GM19452 (cell line): ENCODE data around the gene FUT9.

Experiments
- ATAC-seq: cut with Tn5 transposase; IDR thresholded peaks from one replicate; pipeline ENCODE4 v1.9.1; 2021; ENCODE audit not compliant: unreplicated experiment

The FUT9 gene

DNA sequence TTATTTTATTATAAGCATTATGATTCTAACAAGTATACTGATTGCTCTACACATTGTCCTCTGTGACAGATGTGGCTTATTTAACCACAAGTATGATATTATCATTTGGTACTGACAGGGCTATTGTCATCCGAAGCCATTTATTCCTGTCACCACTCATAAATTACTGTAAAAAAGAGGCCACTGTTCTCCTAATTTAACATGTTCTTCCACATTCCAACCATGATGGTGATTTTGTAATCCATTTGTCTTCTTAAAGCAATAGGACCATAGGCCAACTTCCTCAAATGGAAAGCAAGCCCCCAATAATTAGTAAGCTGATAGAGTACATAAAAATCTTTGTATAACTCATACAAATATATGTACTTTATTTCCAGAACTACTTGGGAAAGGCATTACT is 50.6 kb downstream of the FUT9 start:
- no peak for ATAC-seq

DNA sequence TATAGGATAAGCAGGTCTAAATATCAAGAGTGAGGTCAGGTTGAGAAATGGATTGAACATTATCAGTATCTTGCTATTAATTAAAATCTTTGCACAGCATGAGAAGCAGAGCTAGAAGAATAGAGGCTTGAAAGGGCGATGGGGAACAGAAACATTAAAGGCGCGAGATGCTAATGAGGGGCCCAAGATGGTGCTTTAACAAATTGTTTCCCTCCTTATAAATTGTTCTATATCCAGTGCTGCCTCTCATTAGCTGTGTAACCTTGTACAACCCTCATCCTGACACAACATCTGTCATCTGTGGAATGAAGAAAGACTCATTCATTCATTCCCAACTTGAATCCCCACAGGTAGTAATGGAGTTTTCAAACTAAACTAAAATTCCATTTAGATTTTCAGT is 57.8 kb downstream of the FUT9 start:
- no peak for ATAC-seq

DNA sequence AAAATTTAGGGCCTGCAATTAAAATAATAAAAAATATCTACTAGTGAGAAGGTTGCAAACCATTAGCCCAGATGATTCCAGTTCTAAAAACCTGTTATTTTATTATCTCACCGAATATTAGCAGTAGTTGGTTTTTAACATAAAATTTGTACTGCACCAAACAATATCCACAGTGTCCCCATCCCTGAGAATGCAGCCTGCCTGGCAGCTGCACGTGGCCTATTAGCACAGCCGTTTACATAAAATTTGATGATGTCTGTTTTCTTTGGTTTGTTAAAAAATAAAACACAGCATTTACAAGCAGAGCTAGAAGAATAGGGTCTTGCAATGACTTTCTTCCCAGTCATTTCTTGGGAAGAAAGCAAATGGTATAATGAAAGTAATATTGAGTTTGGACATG is 58.2 kb downstream of the FUT9 start:
- ATAC-seq: no peak

DNA sequence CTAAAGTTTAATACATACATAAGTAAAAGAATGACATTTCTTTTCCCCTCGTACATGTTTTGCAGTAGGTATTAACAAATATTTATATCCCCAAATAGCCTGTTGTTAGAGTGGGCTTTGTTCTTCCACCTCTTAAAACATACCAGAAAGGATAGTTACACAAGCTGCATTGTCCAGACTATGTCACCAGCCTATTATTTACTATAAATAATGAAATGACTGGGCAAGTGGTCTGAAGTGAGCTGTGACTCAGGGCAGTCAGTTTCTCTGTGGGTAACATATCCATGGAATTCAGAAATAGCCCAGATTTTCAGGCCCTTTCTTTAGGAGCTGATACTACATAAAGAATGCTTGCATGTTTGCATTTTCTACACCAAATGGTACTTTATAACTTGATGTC is 60.1 kb downstream of the FUT9 start:
- ATAC-seq: no peak

DNA sequence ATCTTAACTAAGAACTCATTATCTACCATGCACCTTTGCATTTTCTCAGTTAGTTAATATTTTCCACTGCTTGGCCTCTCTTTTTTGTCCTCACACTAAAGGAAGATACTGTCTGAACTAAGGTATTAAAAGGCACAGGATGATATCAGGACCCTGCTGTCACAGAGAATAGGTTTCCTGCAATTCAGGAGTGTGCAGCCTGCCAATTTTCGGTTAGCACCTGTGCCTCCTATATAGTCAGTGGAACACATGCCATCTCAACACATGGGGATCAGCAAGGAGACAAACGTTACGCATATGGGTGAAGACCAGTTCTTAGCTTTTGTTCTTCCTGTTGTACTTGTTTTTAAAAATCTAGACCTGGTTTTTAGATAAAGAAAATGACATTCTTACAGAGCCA is 71.0 kb downstream of the FUT9 start:
- no peak for ATAC-seq

DNA sequence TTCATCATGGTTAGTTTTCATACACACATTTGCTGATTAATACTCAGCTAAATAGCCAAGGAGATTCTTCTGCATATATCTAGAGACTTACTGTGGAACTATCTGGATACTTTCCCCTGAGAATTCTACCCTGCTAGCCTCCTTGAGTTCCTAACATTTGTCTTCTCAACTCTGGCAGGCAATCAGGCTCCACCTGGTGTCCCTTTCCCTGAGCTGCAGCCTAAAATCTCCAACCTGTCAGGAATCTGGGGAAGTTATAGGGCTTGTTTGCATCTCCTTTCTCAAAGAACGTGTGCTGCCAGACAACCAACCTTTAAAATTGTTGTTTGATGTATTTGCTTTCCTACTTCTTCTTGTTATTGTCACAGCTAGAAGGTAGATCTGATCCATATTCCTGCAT is 73.4 kb downstream of the FUT9 start:
- no peak for ATAC-seq

DNA sequence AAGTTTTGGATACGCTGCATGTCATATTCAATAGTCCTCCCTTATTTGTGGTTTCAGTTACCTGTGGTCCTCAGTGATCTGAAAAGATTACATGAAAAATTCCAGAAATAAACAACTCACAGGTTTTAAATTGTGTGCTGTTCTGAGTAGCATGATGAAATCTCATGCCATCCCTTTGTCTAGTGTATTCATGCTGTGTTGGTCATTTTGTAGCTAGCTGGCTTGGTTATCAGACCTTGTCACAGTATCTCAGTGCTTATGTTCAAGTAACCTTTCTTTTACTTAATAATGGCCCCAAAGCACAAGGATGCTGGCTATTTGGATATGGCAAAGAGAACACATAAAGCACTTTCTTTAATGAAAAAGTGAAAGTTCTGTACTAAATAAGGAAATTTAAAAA is 78.3 kb downstream of the FUT9 start:
- no peak for ATAC-seq

DNA sequence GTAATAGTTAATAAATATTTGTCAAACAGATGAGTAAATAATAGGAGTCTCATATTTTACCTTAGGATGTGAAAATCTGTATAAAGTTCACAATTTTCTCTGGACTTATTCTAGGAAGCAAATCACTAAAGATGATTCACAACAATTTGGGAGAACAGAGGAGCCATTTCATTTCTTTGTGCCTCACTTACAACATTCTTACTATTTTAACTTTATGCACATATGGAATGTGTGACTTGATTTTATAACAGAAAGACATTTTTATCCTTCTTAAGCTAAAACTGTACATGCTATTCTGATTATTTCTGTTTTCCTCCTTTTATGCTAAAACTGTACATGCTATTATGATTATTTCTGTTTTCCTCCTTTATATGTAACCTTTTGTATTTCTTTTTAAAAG is 83.3 kb downstream of the FUT9 start:
- no peak for ATAC-seq

DNA sequence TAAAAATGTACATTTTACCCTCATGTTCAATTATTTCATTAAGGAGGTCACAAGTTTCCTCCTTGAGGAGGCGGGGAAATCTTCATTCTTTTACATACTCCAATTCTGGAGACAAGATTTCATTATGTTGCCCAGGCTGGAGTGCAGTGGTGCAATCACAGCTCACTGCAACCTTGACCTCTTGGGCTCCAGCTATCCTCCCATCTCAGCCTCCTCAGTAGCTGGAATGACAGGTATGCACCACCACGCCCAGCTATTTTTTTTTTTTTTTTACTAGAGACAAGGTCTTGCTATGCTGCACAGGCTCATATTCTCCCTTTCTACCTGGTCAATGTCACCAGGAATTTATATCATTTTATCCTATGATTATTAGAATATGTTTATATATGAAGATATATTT is 85.8 kb downstream of the FUT9 start:
- no peak for ATAC-seq

DNA sequence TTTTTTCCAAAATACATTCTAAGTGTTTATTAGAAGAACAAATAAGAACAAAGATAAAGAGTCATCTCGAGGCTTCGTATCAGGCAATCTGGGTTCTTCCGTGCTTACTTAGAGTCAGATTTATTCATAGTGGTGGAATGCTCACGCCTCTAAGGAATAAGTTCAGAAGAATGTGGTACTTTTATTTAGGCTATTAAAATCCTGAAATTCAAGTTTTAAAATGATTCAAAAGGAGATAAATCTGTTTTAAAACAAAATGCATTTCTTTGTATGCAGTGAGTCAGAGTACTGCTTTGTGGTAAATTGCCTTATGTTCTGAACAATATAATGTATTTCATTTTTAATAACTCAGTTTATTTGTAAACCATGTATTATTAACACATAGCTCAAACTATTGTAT is 89.1 kb downstream of the FUT9 start:
- no peak for ATAC-seq

DNA sequence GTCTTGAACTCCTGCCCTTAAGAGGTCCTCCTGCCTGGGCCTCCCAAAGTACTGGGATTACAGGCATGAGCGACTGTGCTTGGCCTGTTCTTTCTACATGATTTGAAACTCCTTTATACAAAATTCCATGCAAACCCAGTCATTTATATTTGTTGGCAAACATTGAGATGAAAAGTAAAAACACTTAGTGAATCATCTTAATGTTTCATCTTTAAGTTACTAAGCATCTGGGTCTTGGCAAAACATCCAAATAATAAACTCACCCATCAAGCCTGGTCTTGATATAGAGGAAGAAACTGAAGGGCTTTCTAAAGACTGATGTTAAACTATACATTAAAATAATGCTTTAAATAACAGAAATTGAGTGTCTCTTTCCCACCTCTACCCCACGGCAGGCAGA is 95.1 kb downstream of the FUT9 start:
- ATAC-seq: no peak

DNA sequence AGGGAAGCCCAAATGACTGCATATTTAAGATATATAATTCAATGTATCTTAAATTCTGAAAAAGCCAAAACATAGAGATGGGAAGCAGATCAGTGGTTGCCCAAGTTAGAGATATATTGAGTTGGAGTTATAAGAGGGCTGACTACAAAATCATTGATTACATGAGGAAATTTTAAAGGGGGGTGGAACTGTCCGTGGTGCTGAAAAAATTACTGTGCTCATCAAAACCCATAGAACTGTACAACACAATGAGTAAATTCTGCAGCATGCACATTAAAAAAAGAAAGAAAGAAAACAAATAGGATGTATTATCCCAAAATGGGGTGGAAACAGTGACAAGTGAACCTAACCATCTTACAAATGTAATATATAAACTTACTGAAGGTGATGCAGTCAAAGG is 100.9 kb downstream of the FUT9 start:
- ATAC-seq: no peak

DNA sequence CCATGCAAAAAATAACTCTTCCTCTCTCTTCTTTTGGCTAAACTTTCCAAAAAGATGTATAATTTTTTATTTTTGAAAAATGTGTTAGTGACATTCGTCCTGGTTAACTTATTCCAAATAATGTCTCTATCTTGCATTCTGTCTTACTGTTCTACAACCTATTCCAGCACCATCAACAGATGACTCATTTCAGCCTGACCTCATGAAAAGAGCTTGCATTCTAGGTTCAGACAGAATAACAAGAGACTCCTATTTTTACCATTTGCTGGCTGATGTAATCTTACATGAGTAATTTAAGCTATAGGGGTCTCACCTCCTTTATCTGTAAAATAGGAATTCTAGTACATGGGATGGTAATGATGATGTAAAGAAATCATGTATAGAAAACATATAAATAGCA is 109.0 kb downstream of the FUT9 start:
- no peak for ATAC-seq

DNA sequence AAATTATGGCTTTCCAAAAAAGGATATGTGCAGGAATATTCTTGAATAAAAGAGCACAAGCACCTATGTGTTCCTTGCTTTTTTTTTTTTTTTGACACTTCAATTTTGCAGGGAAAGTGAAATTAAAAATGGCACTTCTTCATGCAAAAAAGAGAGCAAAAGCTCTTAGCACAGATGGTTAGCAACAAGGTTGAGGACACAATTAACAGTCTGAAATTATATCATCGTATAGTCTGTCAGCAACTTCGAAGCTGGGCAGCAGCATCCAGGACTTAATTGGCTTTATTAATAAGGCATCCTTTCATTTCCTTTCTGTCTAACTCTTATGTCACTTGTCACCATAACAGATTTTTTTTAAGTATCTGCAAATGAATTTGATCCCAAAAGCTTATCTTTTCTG is 122.6 kb downstream of the FUT9 start:
- no peak for ATAC-seq

DNA sequence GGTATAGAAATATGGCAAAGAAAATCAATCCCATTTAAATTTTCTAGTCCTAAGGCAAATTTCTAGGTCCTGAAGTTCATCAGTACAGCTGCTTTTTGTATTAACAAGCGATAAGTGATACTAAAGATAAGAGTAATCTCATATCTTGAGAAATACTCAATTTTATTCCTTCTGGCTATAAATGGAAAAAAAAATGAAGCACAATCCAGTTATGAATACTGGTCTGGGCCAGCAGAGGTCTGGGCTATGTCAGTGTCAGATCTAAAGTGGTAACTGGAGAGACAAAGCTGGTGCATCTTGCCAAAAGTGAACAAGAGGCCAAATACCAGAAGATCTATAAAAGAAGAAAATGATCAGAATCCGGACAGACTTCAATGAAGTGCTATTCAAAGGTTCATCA is 126.4 kb downstream of the FUT9 start:
- no peak for ATAC-seq

DNA sequence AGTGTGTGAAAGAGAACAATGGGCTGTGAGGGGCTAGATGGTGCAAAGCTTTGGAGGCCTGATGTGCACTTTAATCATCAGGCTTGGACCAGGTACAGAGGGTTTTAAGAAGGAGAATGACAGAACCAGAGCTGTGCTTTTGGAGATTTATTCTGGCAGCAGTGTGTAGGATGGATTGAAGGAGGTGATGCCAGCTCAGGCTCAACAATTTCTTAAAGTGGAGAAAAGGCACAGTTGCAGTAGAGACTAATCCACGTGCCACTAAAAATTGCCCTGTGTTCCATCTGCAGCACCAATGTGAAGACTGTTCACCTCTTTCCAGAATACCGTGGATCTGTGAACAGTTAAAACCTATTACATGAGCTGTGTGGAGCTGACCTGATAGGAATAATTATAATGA is 134.7 kb downstream of the FUT9 start:
- no peak for ATAC-seq

DNA sequence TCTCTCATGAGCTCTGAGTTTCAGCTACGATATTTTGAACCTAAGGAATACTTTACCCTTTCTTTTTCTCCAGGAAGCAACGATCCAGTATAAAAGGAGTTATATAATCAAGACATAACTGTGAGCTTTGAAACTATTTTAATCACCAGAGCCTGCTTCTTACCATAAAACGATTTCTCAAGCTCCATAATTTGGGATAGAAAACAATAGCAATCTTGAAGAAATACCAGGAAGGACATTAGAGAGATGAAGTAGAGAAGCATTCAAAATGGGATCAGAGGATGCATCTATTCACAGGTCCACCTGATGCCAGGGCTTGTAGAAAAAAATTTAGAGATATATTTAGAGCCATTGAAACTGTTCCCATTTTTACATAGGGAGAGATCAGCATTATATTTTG is 135.9 kb downstream of the FUT9 start:
- no peak for ATAC-seq

DNA sequence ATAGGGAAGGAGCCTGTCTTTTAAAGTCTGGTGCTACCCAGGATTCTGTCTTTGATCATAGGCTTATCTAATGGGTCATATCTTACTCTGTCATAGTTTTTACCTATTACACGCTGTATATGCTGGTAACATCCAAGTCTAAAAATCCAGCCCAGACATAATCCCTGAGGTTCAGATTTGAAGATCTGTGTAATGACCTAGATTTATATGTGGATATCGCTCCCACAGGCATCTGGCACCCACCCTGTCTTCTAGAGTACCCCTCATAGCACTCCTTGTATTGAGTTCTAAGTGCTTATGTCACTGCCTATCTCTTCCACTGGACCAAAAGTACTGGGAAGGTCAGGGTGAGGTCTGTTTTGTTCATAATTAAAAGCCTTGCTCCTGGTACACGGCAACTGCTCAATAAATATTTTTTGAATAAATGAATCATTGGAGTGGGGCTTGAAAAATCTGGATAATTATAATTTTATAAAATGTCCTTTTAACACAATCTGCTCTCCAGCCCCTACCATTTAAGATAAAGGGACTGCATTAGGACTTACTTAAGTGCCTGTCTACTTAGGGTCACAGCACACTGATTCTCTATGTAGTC is 136.4 kb downstream of the FUT9 start:
- no peak for ATAC-seq

DNA sequence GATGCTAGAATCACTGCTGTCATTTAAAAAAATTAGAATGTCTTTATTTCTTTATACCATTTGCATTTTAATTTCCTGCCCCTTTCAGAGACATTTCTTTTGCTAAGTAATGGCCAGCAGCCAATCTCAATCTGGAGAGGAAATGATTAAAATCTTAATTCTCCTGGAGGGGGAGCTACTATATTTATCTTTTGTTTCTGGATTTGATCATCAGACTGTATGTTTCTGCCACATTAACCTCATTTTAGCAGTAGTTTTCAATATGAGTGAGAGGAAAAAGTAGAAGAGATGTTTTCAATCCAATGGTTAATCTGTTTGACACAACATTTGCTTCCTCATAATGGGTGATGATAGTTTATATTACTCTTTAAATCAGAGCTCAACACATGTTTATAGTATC is 138.0 kb downstream of the FUT9 start:
- ATAC-seq: no peak

DNA sequence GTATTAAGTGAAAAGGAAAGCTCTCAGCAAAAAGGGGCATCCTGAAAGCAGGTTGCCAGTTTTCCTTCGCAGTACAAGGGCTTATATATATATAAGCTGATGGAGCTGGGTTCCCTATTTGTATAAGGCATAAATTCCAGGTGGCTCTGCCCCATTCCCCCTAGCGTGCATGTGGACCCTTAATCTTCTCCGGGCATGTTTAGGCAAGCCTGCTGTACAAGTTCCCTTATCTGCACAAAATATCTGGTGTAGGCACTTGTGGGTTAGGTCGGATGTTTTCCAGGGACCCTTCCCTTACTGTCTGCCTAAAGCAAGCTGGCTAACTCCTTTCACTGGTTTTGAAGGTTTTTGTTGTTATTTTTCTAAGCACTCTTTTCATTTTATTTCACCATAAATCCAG is 140.7 kb downstream of the FUT9 start:
- no peak for ATAC-seq

DNA sequence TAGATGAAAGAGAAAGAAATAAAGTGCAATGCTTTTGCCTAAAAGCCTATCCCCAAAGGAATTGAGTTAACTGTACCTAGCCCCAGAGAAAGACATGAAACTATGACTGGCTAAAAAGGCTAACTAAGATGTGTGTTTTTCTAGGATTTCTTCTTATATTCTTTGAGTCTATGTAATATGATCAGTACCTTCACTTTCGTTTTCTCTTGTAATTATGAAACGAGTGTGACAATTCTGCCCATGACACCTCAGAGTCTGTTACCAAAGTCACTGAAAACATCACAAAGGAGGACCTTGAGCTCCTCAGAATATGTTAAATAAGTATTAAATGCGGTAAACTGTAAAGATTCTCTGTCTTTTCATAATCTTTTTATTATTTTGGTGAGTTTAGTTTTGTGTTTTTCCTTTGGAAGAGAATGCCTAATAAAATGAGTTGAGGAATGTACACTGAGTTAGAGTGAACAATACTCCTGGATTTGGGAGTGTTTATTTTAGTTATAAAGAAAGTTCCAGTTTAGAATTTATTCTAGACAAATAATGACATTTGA is 141.3 kb downstream of the FUT9 start:
- peak; percentile 90 for ATAC-seq

DNA sequence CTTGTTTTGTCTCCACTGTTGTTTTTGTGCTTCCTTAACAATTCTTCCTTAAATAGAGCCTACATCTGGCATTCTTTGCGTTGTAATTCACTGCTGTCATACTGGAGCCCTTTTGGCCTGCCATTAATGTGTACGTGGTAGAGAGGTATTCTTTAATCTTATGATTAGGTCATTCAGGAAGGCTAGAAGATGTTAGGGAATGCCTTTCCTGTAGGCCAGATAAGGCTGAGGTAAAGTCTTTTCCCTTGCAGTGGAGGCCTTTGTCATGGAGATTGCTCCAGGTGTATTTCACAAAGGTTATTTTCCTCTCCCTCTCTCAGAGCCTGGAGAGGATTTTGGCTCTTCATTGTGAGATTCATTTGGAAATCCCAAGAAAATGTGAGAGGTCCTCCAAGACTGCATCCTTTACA is 146.9 kb downstream of the FUT9 start:
- no peak for ATAC-seq

DNA sequence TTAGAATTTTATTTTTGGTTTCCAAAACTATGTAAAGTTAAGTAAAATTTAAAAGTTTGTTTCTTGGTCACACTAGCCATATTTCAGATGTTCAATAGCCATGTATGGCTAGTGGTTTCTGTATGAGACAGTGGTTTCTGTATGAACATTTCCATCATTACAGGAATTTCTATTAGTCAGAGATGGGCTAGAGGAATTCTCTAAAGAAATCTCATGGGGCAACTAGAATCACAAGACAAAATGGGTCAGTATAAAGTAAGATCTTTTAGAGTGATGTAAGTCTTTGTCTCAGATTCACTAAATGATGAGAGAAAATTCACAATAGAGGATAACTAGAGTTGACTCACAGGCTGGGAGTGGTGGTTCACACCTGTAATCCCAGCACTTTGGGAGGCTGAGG is 149.0 kb downstream of the FUT9 start:
- ATAC-seq: no peak

DNA sequence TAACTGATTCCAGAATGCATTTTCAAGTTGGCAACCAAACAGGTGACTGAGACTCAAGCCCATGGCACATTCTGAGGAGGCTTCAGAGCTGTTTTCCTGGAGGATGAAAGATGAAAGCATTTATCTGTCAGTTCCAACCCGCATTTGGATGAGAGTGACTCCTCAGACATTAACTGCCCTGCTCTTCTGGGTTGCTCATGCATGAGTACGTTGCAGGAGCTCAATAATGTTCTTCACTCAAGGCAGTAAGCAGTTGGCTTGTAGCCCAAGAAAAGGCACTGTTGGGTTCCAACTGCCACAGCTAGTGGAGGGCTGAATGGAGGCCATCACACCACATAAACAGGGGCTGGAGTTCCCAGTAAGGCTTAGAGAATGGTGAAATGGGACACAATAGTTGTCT is 155.3 kb downstream of the FUT9 start:
- ATAC-seq: no peak
